SK-N-SH (cell line): Measurements from ENCODE around the gene C10orf143. TPM values are rescaled to one million over a fixed set of nuclear protein-coding genes. Genes with fewer than 3 reads are reported as not detected.

ENCODE experiments used
- CTCF ChIA-PET: fragments of 300-600, 350-600 bp; formaldehyde crosslinking; extraction: SDS; loops from one replicate; lab custom pipeline; 2021; lab: Yijun Ruan, JAX
- POLR2A ChIA-PET: fragments of 350-600 bp; sonication (Branson Sonifier 250); formaldehyde crosslinking; extraction: SDS; loops from one replicate; lab custom pipeline; 2020; ENCODE audit warnings: antibody characterized with exemption, inconsistent platforms; lab: Yijun Ruan, JAX
- DNase-seq: peaks from one replicate; pipeline ENCODE4 v3.0.0; 2012
- H2AFZ ChIP-seq: fragments of 200-600 bp; sonication (generic); 2 replicates; pipeline ENCODE4 v1.8.1; 2016; ENCODE audit warnings: antibody characterized with exemption, mild to moderate bottlenecking, low read depth
- H3F3A ChIP-seq: fragments of 200-600 bp; sonication (generic); replicated peaks from 2 replicates; pipeline ENCODE3; 2016; ENCODE audit warnings: antibody characterized with exemption, mild to moderate bottlenecking; ENCODE audit not compliant: insufficient read depth
- H3K27ac ChIP-seq, 2 experiments: fragments of 200-500 bp in 1 of 2; fragments of 200-600 bp in 1 of 2; sonication (Bioruptor generic) in 1 of 2; sonication (generic), shearing (Covaris generic) in 1 of 2; 2 replicates each; pipeline versions ENCODE4 v1.5.1 to v1.6.1; 2014 to 2016; ENCODE audit warnings: low read depth in 2 of 2, inconsistent platforms in 1 of 2, low read length in 1 of 2, mild to moderate bottlenecking in 1 of 2, mixed read lengths in 1 of 2
- H3K27me3 ChIP-seq: fragments of 200-600 bp; sonication (generic), shearing (Covaris generic); 2 replicates; pipeline ENCODE4 v1.6.1; 2016; ENCODE audit warnings: mixed run types; ENCODE audit not compliant: insufficient read depth
- H3K36me3 ChIP-seq, 2 experiments: fragments of 200-500 bp in 1 of 2; fragments of 200-600 bp in 1 of 2; sonication (Bioruptor generic) in 1 of 2; sonication (generic) in 1 of 2; replicated peaks in 1 of 2; 2 replicates each; pipeline versions ENCODE3 to v1.5.1; 2014 to 2016; ENCODE audit warnings: low read length in 1 of 2, mild to moderate bottlenecking in 1 of 2; ENCODE audit not compliant: insufficient read depth in 2 of 2, control insufficient read depth in 1 of 2
- H3K4me1 ChIP-seq, 2 experiments: fragments of 200-500 bp in 1 of 2; fragments of 200-600 bp in 1 of 2; sonication (Bioruptor generic) in 1 of 2; sonication (generic), shearing (Covaris generic) in 1 of 2; 2 replicates each; pipeline versions ENCODE4 v1.5.1 to v1.6.1; 2014 to 2016; ENCODE audit warnings: low read depth in 1 of 2, low read length in 1 of 2, mixed run types in 1 of 2; ENCODE audit not compliant: insufficient read depth in 2 of 2, control insufficient read depth in 1 of 2
- H3K4me2 ChIP-seq: fragments of 200-600 bp; sonication (generic), shearing (Covaris generic); 2 replicates; pipeline ENCODE4 v1.6.1; 2017; ENCODE audit warnings: mixed run types
- H3K4me3 ChIP-seq, 2 experiments: fragments of 200-500 bp in 1 of 2; fragments of 200-600 bp in 1 of 2; sonication (Bioruptor generic) in 1 of 2; sonication (generic), shearing (Covaris generic) in 1 of 2; 2 replicates each; pipeline versions ENCODE4 v1.5.1 to v1.8.1; 2014 to 2016; ENCODE audit warnings: low read depth in 2 of 2, inconsistent platforms in 1 of 2, low read length in 1 of 2, mild to moderate bottlenecking in 1 of 2, mixed read lengths in 1 of 2, moderate library complexity in 1 of 2
- H3K79me2 ChIP-seq: fragments of 200-600 bp; sonication (generic); 2 replicates; pipeline ENCODE4 v1.8.1; 2017; ENCODE audit warnings: mild to moderate bottlenecking; ENCODE audit not compliant: insufficient read depth
- H3K9ac ChIP-seq: fragments of 200-600 bp; sonication (generic); 2 replicates; pipeline ENCODE4 v1.6.1; 2017; ENCODE audit warnings: mixed run types
- H3K9me2 ChIP-seq: fragments of 200-600 bp; sonication (generic); 2 replicates; pipeline ENCODE4 v1.6.1; 2017; ENCODE audit warnings: mixed run types
- H3K9me3 ChIP-seq: fragments of 200-600 bp; sonication (generic); 2 replicates; pipeline ENCODE4 v1.6.1; 2017; ENCODE audit warnings: mixed run types, mild to moderate bottlenecking, moderate library complexity
- H4K20me1 ChIP-seq: fragments of 200-600 bp; sonication (generic); 2 replicates; pipeline ENCODE4 v1.6.1; 2017; ENCODE audit warnings: mild to moderate bottlenecking, mixed run types; ENCODE audit not compliant: insufficient read depth
- CTCF ChIP-seq: fragments of 200-600 bp; sonication (generic); IDR thresholded peaks from 2 replicates; pipeline ENCODE4 v1.6.1; 2017; ENCODE audit warnings: antibody characterized with exemption, mild to moderate bottlenecking, moderate library complexity
- EP300 ChIP-seq, 2 experiments: IDR thresholded peaks; 2 replicates each; pipeline versions ENCODE4 v1.4.0 to v1.6.1; 2012; ENCODE audit warnings: borderline replicate concordance in 1 of 2, low read depth in 1 of 2, low read length in 1 of 2
- FOSL2 ChIP-seq: IDR thresholded peaks from 2 replicates; pipeline ENCODE4 v1.4.0; 2012; ENCODE audit warnings: low read depth, mild to moderate bottlenecking, moderate library complexity, borderline replicate concordance
- FOXM1 ChIP-seq: IDR thresholded peaks from 2 replicates; pipeline ENCODE4 v1.4.0; 2012; ENCODE audit warnings: low read depth, mild to moderate bottlenecking
- IRF3 ChIP-seq: fragments of 150-350 bp; IDR thresholded peaks from 2 replicates; pipeline ENCODE4 v1.6.1; 2016; ENCODE audit warnings: mild to moderate bottlenecking, low read depth, low read length
- MEF2A ChIP-seq: IDR thresholded peaks from 2 replicates; pipeline ENCODE4 v1.4.0; 2012; ENCODE audit warnings: low read depth, borderline replicate concordance
- NFIC ChIP-seq: IDR thresholded peaks from 2 replicates; pipeline ENCODE4 v1.4.0; 2012; ENCODE audit warnings: borderline replicate concordance
- POLR2AphosphoS5 ChIP-seq: IDR thresholded peaks from 2 replicates; pipeline ENCODE4 v1.6.1; 2012; ENCODE audit warnings: low read depth, low read length
- REST ChIP-seq: IDR thresholded peaks from 2 replicates; pipeline ENCODE4 v1.6.1; 2012; ENCODE audit warnings: mild to moderate bottlenecking, low read depth, low read length, moderate library complexity
- RFX5 ChIP-seq: IDR thresholded peaks from 2 replicates; pipeline ENCODE4 v1.6.1; 2012; ENCODE audit warnings: mild to moderate bottlenecking, improper control_type of control experiment, low read length
- RXRA ChIP-seq: IDR thresholded peaks from 2 replicates; pipeline ENCODE4 v1.4.0; 2012; ENCODE audit warnings: low read depth, mild to moderate bottlenecking, borderline replicate concordance
- SIN3A ChIP-seq: IDR thresholded peaks from 2 replicates; pipeline ENCODE4 v1.6.1; 2012; ENCODE audit warnings: low read depth, mild to moderate bottlenecking, low read length, moderate library complexity, borderline replicate concordance
- TCF12 ChIP-seq: IDR thresholded peaks from 2 replicates; pipeline ENCODE4 v1.4.0; 2012
- USF2 ChIP-seq: fragments of 150-350 bp; IDR thresholded peaks from 2 replicates; pipeline ENCODE4 v1.6.1; 2017; ENCODE audit warnings: antibody characterized with exemption, low read length, low read depth, borderline replicate concordance
- WGBS: methylation state at CpG from one replicate; pipeline ENCODE4 v1.1.6; 2017; ENCODE audit warnings: low lambda C conversion rate; 5-methylcytosine and 5-hydroxymethylcytosine counted together
- polyA plus RNA-seq, 3 experiments: library from polyadenylated mRNA; depleted of rRNA; stranded (reverse); fragments of >200 nt; gene quantifications; 2 replicates each; pipeline ENCODE4 v1.2.3, GENCODE V29; 2012
- TF ChIP-seq, protein P1 (sequence below): IDR thresholded peaks from 2 replicates; pipeline ENCODE4 v1.4.0; 2012; ENCODE audit warnings: low read depth, borderline replicate concordance
- TF ChIP-seq, protein P2 (sequence below): IDR thresholded peaks from 2 replicates; pipeline ENCODE4 v1.4.0; 2012; ENCODE audit warnings: low read depth, borderline replicate concordance

Gene C10orf143
- polyA plus RNA-seq, 1 of the 3 experiments (the other 2 are of a cell fraction): 2.2 TPM

DNA sequence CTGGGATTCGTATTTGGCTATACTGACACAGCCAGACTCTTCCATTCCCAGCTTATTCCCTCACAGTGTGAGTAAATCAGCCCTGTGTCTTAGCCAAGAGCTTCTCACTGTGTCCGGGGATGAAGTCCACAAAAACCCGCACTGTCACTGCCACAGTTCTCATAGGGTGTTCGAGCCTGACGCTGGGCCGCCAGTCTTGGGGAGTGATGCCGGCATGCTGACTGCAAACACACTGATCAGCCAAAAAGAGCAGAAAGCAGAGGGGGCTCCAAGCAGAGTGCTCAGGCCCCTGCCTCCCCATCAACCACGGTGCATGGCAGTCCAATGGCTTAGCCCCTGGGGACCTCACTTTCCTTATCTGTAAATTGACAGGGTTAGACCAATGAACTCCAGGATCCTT, 36.7 kb downstream of the C10orf143 start:
- no peak for DNase-seq
- no peak overlapping the region for H3K4me3 ChIP-seq
- POLR2A ChIA-PET: no interaction called here
- no peak overlapping the region for H3K27ac ChIP-seq
- TF ChIP-seq, protein P1, sequence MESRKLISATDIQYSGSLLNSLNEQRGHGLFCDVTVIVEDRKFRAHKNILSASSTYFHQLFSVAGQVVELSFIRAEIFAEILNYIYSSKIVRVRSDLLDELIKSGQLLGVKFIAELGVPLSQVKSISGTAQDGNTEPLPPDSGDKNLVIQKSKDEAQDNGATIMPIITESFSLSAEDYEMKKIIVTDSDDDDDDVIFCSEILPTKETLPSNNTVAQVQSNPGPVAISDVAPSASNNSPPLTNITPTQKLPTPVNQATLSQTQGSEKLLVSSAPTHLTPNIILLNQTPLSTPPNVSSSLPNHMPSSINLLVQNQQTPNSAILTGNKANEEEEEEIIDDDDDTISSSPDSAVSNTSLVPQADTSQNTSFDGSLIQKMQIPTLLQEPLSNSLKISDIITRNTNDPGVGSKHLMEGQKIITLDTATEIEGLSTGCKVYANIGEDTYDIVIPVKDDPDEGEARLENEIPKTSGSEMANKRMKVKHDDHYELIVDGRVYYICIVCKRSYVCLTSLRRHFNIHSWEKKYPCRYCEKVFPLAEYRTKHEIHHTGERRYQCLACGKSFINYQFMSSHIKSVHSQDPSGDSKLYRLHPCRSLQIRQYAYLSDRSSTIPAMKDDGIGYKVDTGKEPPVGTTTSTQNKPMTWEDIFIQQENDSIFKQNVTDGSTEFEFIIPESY: no peak
- TF ChIP-seq, protein P2, sequence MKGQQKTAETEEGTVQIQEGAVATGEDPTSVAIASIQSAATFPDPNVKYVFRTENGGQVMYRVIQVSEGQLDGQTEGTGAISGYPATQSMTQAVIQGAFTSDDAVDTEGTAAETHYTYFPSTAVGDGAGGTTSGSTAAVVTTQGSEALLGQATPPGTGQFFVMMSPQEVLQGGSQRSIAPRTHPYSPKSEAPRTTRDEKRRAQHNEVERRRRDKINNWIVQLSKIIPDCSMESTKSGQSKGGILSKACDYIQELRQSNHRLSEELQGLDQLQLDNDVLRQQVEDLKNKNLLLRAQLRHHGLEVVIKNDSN: no peak
- TF ChIP-seq RFX5 (no peak), USF2 (no peak), EP300 (IDR thresholded peaks at IDR 0.05; ENCODE audit: borderline replicate concordance in 1 of 2, low read depth in 1 of 2, low read length in 1 of 2) (no peak), FOXM1 (no peak), REST (no peak), SIN3A (no peak), TCF12 (no peak), POLR2AphosphoS5 (no peak), IRF3 (no peak), MEF2A (no peak), NFIC (no peak), CTCF (no peak), FOSL2 (no peak), RXRA (no peak)
- no peaks in the 10 kb centered on the region for H3K36me3 ChIP-seq
- no peaks in the 10 kb centered on the region for H3K27me3 ChIP-seq
- peaks cover 5% of the 10 kb centered on the region; the same call in 1 of the 2 replicates for H3K9me3 ChIP-seq
- no peaks in the 10 kb centered on the region for H3K79me2 ChIP-seq
- WGBS: 60% methylated on average over 7 of the region's 8 CpGs
- H3K4me2 ChIP-seq: no peak overlapping the region
- H3K9me2 ChIP-seq: no peaks in the 10 kb centered on the region
- no peaks in the 10 kb centered on the region for H3K4me1 ChIP-seq
- H2AFZ ChIP-seq: no peak overlapping the region
- no peaks in the 10 kb centered on the region for H4K20me1 ChIP-seq
- no peaks in the 10 kb centered on the region for H3F3A ChIP-seq
- CTCF ChIA-PET: no interaction called here
- no peak overlapping the region for H3K9ac ChIP-seq
